Endodermal cell (in vitro differentiated cells): ENCODE measurements around the gene ZBTB20. TPM values are rescaled to one million over a fixed set of nuclear protein-coding genes. Genes with fewer than 3 reads are reported as not detected.

ENCODE experiments used
- DNase-seq: peaks from one replicate; pipeline ENCODE4 v3.0.0-alpha.2; 2017
- H3K27ac ChIP-seq: 2 replicates; pipeline ENCODE4 v1.5.1; 2013; ENCODE audit warnings: mild to moderate bottlenecking, low read depth, low read length, moderate library complexity
- H3K27me3 ChIP-seq: 2 replicates; pipeline ENCODE4 v1.6.1; 2013; ENCODE audit warnings: mild to moderate bottlenecking, low read length, moderate library complexity; ENCODE audit not compliant: insufficient read depth, control insufficient read depth, poor library complexity, severe bottlenecking
- H3K36me3 ChIP-seq: 2 replicates; pipeline ENCODE4 v1.7.0; 2013; ENCODE audit warnings: mild to moderate bottlenecking, low read length, moderate library complexity; ENCODE audit not compliant: control insufficient read depth, insufficient read depth
- H3K4me1 ChIP-seq: one replicate; pipeline ENCODE4 v1.7.0; 2013; ENCODE audit warnings: low read length; ENCODE audit not compliant: control insufficient read depth, insufficient read depth
- H3K4me3 ChIP-seq: 2 replicates; pipeline ENCODE4 v1.5.1; 2013; ENCODE audit warnings: mild to moderate bottlenecking, low read length, moderate library complexity
- H3K9ac ChIP-seq: 2 replicates; pipeline ENCODE4 v1.6.1; 2013; ENCODE audit warnings: mild to moderate bottlenecking, low read length, moderate library complexity; ENCODE audit not compliant: poor library complexity, severe bottlenecking; ENCODE audit errors: extremely low read depth
- H3K9me3 ChIP-seq: 2 replicates; pipeline ENCODE4 v1.6.1; 2013; ENCODE audit warnings: mild to moderate bottlenecking, low read length, moderate library complexity; ENCODE audit not compliant: control insufficient read depth
- H3K27ac Mint-ChIP-seq: 2 replicates; pipeline ENCODE4 v1.8.0; 2020; ENCODE audit warnings: mixed read lengths
- H3K27me3 Mint-ChIP-seq: 2 replicates; pipeline ENCODE4 v1.8.0; 2021; ENCODE audit warnings: mild to moderate bottlenecking, mixed read lengths; ENCODE audit not compliant: insufficient read depth
- H3K36me3 Mint-ChIP-seq: 2 replicates; pipeline ENCODE4 v1.8.0; 2020; ENCODE audit warnings: low read depth, mixed read lengths
- H3K4me1 Mint-ChIP-seq: 2 replicates; pipeline ENCODE4 v1.8.0; 2020; ENCODE audit warnings: mixed read lengths
- H3K4me3 Mint-ChIP-seq: 2 replicates; pipeline ENCODE4 v1.8.0; 2020; ENCODE audit warnings: mild to moderate bottlenecking, moderate library complexity, mixed read lengths
- H3K9me3 Mint-ChIP-seq: 2 replicates; pipeline ENCODE4 v1.8.0; 2020; ENCODE audit warnings: mild to moderate bottlenecking, mixed read lengths
- WGBS, 2 experiments: methylation state at CpG; one replicate each; pipeline versions ENCODE4 v1.1.5 to v1.1.7; 2013; ENCODE audit warnings: missing lambda C conversion rate in 2 of 2, mixed read lengths in 1 of 2; ENCODE audit not compliant: insufficient coverage in 1 of 2, insufficient read length in 1 of 2; 5-methylcytosine and 5-hydroxymethylcytosine counted together
- total RNA-seq, 2 donors: library from RNA; stranded (reverse); fragmentation: NEBNext Ultra II Directional in 1 of 2; extraction: Animal tissue kit (Norgen Biotek cat#: 25700) in 1 of 2; gene quantifications; 2 replicates in 1 of 2; 3 replicates in 1 of 2; pipeline ENCODE4 v1.2.1, GENCODE V29; 2021
- TF ChIP-seq, protein P1 (sequence below): fragments of 200-600 bp; sonication (generic); conservative IDR thresholded peaks from 2 replicates; pipeline ENCODE4 v1.5.0; 2021; ENCODE audit warnings: antibody characterized with exemption, mild to moderate bottlenecking

ZBTB20 gene
- total RNA-seq, 2 donors from 2014 or later: 1.6 to 2.9 TPM

DNA sequence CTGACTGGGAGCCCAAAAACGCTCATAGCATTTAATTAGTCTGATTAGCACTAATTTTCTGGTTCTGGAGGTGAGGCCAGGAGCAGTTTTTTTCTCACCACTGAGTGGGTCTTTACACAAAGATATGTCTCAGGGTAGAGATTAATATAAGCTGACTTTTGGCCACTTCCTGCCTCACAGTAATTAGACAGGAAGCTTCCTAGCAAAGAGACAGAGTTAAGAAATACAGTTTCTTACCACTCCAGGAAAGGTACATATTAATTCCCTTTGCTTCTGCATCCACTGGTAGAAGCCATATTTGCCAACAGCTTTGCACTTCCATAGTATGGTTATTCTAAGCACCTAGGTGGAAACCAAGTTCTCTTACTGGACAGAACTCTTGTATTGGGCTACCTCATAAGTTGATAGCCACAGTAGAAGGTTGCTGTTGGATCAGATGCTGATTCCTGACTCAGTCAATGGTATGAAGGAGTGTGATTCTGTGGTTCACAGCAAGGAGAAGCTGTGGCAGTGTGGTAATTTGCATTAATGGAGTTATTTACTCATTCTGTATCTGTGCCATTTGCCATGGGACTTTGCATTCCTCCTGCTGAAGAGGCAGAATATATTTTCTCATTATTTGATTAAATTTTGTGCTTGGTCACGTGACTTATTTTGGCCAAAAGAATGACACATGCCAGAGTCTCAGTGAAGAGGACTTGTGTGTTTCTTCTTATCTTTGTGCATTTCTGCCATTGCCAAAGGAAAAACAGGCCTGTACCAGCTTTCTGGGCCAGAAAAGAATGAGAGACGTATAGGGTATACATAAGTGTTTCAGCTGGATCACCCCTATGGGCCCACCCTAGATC, 17.5 kb upstream of the ZBTB20 start:
- WGBS, 2 experiments: 88 to 100% methylated on average over 3 of the region's 3 CpGs
- H3K4me3 ChIP-seq: no peak overlapping the region
- H3K4me3 Mint-ChIP-seq: no peak overlapping the region

DNA sequence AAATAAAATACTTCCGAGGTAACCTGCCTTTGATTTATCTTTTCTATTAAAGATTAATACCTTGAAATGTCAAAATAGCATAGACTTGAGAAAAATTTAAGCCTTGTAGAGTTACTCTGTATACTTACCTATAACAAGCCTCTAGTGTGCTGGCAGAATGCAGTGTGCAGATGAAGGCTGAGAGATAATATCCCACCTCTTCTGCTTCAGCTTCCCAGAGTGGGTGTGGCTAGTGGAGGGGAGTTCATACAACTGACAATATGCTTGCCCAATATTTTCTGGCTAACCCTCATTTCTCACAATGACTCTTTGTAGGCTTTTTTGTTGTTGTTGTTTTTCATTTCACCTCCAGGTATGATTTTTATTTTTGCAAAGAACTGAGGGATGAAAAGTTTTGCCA, 15.7 kb upstream of the ZBTB20 start:
- Mint-ChIP-seq H3K4me3 (no peak overlapping the region), H3K36me3 (peaks cover 5% of the 10 kb centered on the region), H3K27ac (no peak overlapping the region), H3K9me3 (peaks cover 16% of the 10 kb centered on the region), H3K4me1 (no peaks in the 10 kb centered on the region), H3K27me3 (no peaks in the 10 kb centered on the region)
- H3K4me1 ChIP-seq: no peaks in the 10 kb centered on the region
- H3K27me3 ChIP-seq: peaks cover 23% of the 10 kb centered on the region
- peaks cover 17% of the 10 kb centered on the region for H3K9me3 ChIP-seq
- no peaks in the 10 kb centered on the region for H3K36me3 ChIP-seq
- H3K9ac ChIP-seq: no peak overlapping the region
- H3K4me3 ChIP-seq: no peak overlapping the region
- TF ChIP-seq, protein P1, sequence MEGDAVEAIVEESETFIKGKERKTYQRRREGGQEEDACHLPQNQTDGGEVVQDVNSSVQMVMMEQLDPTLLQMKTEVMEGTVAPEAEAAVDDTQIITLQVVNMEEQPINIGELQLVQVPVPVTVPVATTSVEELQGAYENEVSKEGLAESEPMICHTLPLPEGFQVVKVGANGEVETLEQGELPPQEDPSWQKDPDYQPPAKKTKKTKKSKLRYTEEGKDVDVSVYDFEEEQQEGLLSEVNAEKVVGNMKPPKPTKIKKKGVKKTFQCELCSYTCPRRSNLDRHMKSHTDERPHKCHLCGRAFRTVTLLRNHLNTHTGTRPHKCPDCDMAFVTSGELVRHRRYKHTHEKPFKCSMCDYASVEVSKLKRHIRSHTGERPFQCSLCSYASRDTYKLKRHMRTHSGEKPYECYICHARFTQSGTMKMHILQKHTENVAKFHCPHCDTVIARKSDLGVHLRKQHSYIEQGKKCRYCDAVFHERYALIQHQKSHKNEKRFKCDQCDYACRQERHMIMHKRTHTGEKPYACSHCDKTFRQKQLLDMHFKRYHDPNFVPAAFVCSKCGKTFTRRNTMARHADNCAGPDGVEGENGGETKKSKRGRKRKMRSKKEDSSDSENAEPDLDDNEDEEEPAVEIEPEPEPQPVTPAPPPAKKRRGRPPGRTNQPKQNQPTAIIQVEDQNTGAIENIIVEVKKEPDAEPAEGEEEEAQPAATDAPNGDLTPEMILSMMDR: no peak
- DNase-seq: no peak
- WGBS, 2 experiments: no CpG with 5 or more reads among the region's 1 CpG
- H3K27ac ChIP-seq: no peak overlapping the region

More for the DNA sequence above, 17.5 kb upstream of the ZBTB20 start:
- Mint-ChIP-seq H3K4me1 (peaks cover 2% of the 10 kb centered on the region), H3K9me3 (no peaks in the 10 kb centered on the region), H3K27ac (no peak overlapping the region), H3K27me3 (no peaks in the 10 kb centered on the region), H3K36me3 (no peaks in the 10 kb centered on the region)
- no peak overlapping the region for H3K9ac ChIP-seq
- no peak for DNase-seq
- no peaks in the 10 kb centered on the region for H3K36me3 ChIP-seq
- TF ChIP-seq, protein P1: no peak
- peaks cover 33% of the 10 kb centered on the region for H3K27me3 ChIP-seq
- H3K27ac ChIP-seq: no peak overlapping the region
- H3K4me1 ChIP-seq: no peaks in the 10 kb centered on the region
- no peaks in the 10 kb centered on the region for H3K9me3 ChIP-seq

DNA sequence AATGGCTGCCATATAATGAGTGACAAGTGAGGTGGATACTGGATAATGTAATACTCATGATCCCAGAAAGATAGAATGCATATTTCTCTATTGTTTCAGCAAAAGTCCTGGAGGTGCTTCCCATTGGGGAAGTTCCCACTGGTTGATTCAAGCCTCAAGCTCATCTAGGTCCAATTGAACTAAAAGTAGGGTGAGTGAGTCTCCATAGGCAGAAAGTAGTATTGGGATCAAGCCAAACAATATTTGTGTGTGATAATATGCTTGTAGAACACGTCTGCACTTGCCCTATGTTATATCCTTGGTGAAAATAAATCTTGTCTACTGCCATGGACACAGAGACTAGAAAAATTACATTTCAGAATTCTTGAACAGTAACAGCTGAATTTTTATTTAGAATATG, 14.8 kb upstream of the ZBTB20 start:
- Histone ChIP-seq H3K36me3 (no peaks in the 10 kb centered on the region), H3K4me1 (no peaks in the 10 kb centered on the region), H3K4me3 (no peak overlapping the region), H3K9me3 (peaks cover 25% of the 10 kb centered on the region), H3K27ac (no peak overlapping the region), H3K27me3 (peaks cover 14% of the 10 kb centered on the region), H3K9ac (no peak overlapping the region)
- Mint-ChIP-seq H3K36me3 (peaks cover 5% of the 10 kb centered on the region), H3K9me3 (peaks cover 21% of the 10 kb centered on the region), H3K27me3 (no peaks in the 10 kb centered on the region), H3K27ac (no peak overlapping the region), H3K4me1 (no peaks in the 10 kb centered on the region), H3K4me3 (no peak overlapping the region)
- TF ChIP-seq, protein P1: no peak
- no peak for DNase-seq
- 80 to 86% methylated on average over 1 of the region's 1 CpG for WGBS, 2 experiments
